ENCODE results near the gene ARID3B.

ARID3B gene

DNA sequence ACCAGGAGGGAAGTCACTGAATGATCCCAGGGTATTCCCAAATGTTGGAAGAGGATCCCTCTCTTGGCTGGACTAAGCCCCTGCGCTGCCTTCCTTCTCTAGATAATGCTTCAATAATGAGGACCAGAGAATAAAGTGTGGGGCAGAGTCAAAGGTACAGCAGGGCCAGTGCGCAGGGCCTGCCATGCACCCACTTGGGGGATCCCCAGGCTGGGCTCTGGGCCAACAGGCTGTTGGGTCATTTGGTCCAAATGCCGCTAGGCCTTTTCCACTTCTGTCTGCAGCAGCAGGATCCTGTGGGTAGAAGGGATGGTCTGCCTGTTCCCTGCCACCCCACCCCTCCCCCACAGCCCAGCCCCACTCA lies 68.9 kb downstream of the ARID3B start:
- DNase-seq, result no peak

DNA sequence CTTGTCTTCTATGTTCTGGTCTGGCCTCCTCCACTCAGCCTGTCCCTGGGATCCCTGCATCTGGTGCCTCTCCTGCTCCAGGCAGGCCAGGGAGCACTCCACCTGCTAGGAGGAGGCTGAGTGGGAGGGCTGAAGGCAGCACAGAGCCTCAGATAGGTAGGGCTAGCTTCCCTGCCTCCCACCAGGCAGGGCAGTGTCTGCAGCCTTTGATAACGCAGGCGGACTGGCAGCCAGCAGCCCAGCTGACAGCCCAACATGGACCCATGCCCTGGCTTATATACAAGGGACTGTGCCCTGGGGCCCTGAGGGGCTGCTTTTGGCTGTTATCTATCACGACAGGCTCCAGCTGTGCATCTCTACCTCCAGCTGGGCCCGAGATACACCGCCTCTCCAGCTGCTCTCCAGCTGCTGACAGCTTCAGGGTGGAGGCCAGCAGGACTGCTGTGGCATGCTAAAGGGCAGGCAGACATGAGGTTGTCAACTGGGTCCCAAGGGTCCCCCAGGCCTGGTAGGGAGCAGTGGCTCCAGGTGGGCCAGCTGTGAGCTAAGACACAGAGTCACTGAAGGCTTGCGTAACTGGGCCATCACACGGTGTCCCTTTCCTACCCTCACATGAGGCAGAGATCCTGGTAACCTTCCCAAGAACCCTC lies 69.4 kb downstream of the ARID3B start:
- no peak for DNase-seq

GRCh38 chr15:74611341-74611740 lies 70.3 kb downstream of the ARID3B start:
- DNase-seq, result no peak

GRCh38 chr15:74611834-74612233 lies 70.8 kb downstream of the ARID3B start:
- DNase-seq, result no peak

- DNase-seq, result no peak
Observed at GRCh38 chr15:74612677-74613076, 71.7 kb downstream of the ARID3B start.

- DNase-seq, result no peak
Observed at GRCh38 chr15:74613089-74613952, 72.3 kb downstream of the ARID3B start.

DNA sequence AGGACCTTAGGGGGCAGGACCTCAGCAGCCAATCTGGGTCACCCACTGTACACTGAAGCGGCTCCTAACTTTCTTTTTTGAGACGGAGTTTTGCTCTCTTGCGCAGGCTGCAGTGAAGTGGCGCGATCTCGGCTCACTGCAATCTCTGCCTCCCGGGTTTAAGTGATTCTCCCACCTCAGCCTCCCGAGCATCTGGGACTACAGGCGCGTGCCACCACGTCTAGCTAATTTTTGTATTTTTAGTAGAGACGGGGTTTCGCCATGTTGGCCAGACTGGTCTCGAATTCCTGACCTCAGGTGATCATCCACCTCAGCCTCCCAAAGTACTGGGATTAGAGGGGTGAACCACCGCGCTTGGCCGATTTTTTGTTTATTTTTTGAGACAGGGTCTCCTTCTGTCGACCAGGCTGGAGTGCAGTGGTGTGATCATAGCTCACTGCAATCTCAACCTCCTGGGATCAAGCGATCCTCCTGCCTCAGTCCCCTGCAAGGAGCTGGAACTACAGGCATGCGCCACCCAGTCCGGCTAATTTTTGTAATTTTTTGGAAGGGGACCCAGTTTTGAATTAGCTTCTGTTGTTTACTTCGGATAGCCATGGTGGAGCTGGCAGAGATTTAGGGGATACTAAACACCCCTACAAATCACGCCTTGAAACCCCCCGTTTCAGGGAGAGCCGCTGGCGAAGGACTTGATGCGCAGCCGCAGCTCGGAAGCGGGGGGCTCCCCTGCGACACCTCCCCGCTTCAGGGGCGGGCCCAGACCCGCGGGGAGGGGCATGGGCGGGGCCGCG lies 73.1 kb downstream of the ARID3B start:
- DNase-seq, result no peak

DNA sequence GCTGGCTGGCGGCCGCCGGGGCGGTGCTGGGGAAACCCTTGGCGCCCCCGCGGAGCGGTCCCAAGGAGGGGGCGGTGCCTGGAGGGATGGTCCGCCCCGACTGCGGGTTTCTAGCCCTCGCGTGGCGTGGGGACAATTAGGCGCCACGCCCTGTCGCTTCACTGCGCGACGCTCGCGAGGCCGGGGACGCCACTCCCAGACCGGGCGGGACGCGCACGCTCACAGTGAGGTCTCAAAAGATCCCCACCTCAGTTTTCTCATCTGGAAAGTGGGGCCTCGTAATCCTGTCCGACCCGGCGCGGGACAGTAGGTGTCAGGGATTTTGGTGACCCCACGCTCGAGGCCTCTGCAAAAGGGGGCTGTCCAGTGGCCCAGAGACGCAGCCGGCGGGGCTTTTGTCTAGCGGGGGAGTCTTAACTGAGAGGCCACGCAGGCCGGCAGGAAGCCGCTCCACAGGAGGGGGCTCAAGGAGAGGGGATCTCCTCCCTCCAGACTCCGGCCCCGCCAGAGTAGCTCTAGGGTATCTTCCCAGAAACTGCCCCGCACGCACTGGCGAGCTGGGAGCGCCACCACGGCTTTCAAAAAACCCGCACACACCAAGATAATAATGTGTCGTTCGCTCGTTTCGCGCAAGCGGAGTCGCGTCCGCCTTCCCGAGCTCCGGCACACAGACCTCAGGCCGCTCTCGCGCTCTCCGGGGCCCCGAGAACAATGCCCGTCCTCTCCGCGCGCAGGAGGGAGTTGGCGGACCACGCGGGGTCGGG lies 73.9 kb downstream of the ARID3B start:
- DNase-seq, result peak; percentile 86 to 88

GRCh38 chr15:74615508-74616365 lies 74.7 kb downstream of the ARID3B start, which contains the start of gene CLK3:
TSS of gene CLK3 (plus strand) at chr15:74615836. CDS start at chr15:74619197, 3,361 bp downstream.
- DNase-seq, result peak; percentile 92 to 93

GRCh38 chr15:74616366-74616939 lies 75.4 kb downstream of the ARID3B start:
- DNase-seq, result peak; percentile 61 to 65

GRCh38 chr15:74616996-74617395 lies 76.0 kb downstream of the ARID3B start:
- no peak for DNase-seq

GRCh38 chr15:74618841-74619596 lies 78.0 kb downstream of the ARID3B start:
- no peak for DNase-seq

GRCh38 chr15:74619916-74620635 lies 79.1 kb downstream of the ARID3B start:
- DNase-seq, result no peak

- peak; percentile 71 to 72 for DNase-seq
Observed at GRCh38 chr15:74620636-74621545, 79.9 kb downstream of the ARID3B start.

- DNase-seq, result no peak
Observed at GRCh38 chr15:74621546-74621920, 80.5 kb downstream of the ARID3B start.

DNA sequence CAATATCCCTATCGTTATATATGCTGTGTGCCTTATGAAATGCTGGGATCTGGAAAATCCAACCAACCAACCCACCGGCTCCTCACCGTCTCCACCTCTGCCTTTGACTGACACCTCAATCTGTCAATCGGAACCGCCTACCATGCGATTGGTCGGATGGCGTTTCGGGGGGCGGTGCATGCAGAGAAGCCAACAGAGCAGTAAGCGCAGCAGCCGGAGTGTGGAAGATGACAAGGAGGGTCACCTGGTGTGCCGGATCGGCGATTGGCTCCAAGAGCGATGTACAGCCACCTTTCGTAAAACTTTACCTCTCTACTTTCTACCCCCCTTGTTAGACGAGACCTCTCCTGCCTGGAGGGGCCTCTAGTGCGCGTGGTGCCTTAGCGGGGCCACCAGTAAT lies 80.9 kb downstream of the ARID3B start:
- no peak for DNase-seq

- no peak for DNase-seq
Observed at GRCh38 chr15:74622758-74623157, 81.7 kb downstream of the ARID3B start.

- DNase-seq, result no peak
Observed at GRCh38 chr15:74624020-74624602, 83.1 kb downstream of the ARID3B start.
